ENCODE measurements around the gene TMEM175. TPM values are rescaled to one million over a fixed set of nuclear protein-coding genes. Genes with fewer than 3 reads are reported as not detected.

The TMEM175 gene
- total and polyA plus RNA-seq, 4 donors = 17.4 to 81.3 (median 30.6) TPM

- Histone ChIP-seq H3K27ac (ENCODE audit: low read depth in 1 of 2, low read length in 2 of 2) (no peak overlapping the region), H3K4me3 (ENCODE audit: low read length in 2 of 2) (no peak overlapping the region), H3K9me3 (ENCODE audit: control insufficient read depth, low read length) (no peaks in the 10 kb centered on the region), H3K27me3 (ENCODE audit: control insufficient read depth in 1 of 2, insufficient read depth in 2 of 2, low read length in 1 of 2) (no peaks in the 10 kb centered on the region), H3K4me1 (ENCODE audit: control insufficient read depth in 1 of 2, insufficient read depth in 2 of 2, low read length in 2 of 2) (no peaks in the 10 kb centered on the region), H3K36me3 (ENCODE audit: control insufficient read depth in 1 of 2, insufficient read depth in 2 of 2, low read length in 1 of 2) (no peaks in the 10 kb centered on the region)
- peak; percentile 39 for ATAC-seq (ENCODE audit: low FRiP score)
- DNase-seq = no peak
- 3% methylated on average over 37 to 54 of the region's 54 CpGs for WGBS, 2 donors
- intact Hi-C loops (cut with DNase I) = no loop called here
Measured at GRCh38 chr4:1002131-1002630, 69.9 kb downstream of the TMEM175 start.

GRCh38 chr4:1002631-1003251, 70.5 kb downstream of the TMEM175 start:
- Histone ChIP-seq H3K9me3 (ENCODE audit: control insufficient read depth, low read length) (no peaks in the 10 kb centered on the region), H3K27ac (ENCODE audit: low read depth in 1 of 2, low read length in 2 of 2) (no peak overlapping the region), H3K36me3 (ENCODE audit: control insufficient read depth in 1 of 2, insufficient read depth in 2 of 2, low read length in 1 of 2) (no peaks in the 10 kb centered on the region), H3K4me1 (ENCODE audit: control insufficient read depth in 1 of 2, insufficient read depth in 2 of 2, low read length in 2 of 2) (no peaks in the 10 kb centered on the region), H3K4me3 (ENCODE audit: low read length in 2 of 2) (no peak overlapping the region), H3K27me3 (ENCODE audit: control insufficient read depth in 1 of 2, insufficient read depth in 2 of 2, low read length in 1 of 2) (no peaks in the 10 kb centered on the region)
- intact Hi-C loops (cut with DNase I) = no loop called here
- ATAC-seq (ENCODE audit: low FRiP score) (no peak), DNase-seq (no peak)
- 2 to 3% methylated on average over 29 to 75 of the region's 75 CpGs for WGBS, 2 donors

- ATAC-seq (ENCODE audit: low FRiP score) = peak; percentile 6
Measured at GRCh38 chr4:1003271-1004070, 71.2 kb downstream of the TMEM175 start.

DNA sequence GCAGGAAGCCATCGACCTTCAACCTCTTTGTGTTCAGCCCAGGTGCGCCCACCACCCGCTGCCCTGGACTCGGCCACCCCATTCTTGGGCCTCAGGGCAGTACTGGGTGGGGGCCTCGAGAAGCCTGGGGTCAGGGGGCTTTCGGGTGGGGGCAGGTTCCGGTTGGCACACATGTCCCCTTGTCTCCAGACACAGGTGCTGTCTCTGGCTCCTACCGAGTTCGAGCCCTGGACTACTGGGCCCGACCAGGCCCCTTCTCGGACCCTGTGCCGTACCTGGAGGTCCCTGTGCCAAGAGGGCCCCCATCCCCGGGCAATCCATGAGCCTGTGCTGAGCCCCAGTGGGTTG, 71.8 kb downstream of the TMEM175 start:
- WGBS, 2 donors = 93 to 94% methylated on average over 13 of the region's 13 CpGs
- Histone ChIP-seq H3K4me3 (ENCODE audit: low read length in 2 of 2) (no peak overlapping the region), H3K4me1 (ENCODE audit: control insufficient read depth in 1 of 2, insufficient read depth in 2 of 2, low read length in 2 of 2) (no peaks in the 10 kb centered on the region), H3K36me3 (ENCODE audit: control insufficient read depth in 1 of 2, insufficient read depth in 2 of 2, low read length in 1 of 2) (no peaks in the 10 kb centered on the region), H3K27ac (ENCODE audit: low read depth in 1 of 2, low read length in 2 of 2) (no peak overlapping the region), H3K9me3 (ENCODE audit: control insufficient read depth, low read length) (no peaks in the 10 kb centered on the region), H3K27me3 (ENCODE audit: control insufficient read depth in 1 of 2, insufficient read depth in 2 of 2, low read length in 1 of 2) (no peaks in the 10 kb centered on the region)
- ATAC-seq (ENCODE audit: low FRiP score) (peak; percentile 12), DNase-seq (no peak)
- intact Hi-C loops (cut with DNase I) = no loop called here

More at GRCh38 chr4:1003271-1004070, 71.2 kb downstream of the TMEM175 start:
- DNase-seq = no peak
- Histone ChIP-seq H3K27me3 (ENCODE audit: control insufficient read depth in 1 of 2, insufficient read depth in 2 of 2, low read length in 1 of 2) (no peaks in the 10 kb centered on the region), H3K36me3 (ENCODE audit: control insufficient read depth in 1 of 2, insufficient read depth in 2 of 2, low read length in 1 of 2) (no peaks in the 10 kb centered on the region), H3K4me3 (ENCODE audit: low read length in 2 of 2) (no peak overlapping the region), H3K9me3 (ENCODE audit: control insufficient read depth, low read length) (no peaks in the 10 kb centered on the region), H3K27ac (ENCODE audit: low read depth in 1 of 2, low read length in 2 of 2) (no peak overlapping the region), H3K4me1 (ENCODE audit: control insufficient read depth in 1 of 2, insufficient read depth in 2 of 2, low read length in 2 of 2) (no peaks in the 10 kb centered on the region)
- WGBS, 2 donors = 30 to 38% methylated on average over 47 to 63 of the region's 63 CpGs
- intact Hi-C loops (cut with DNase I) = no loop called here

DNA sequence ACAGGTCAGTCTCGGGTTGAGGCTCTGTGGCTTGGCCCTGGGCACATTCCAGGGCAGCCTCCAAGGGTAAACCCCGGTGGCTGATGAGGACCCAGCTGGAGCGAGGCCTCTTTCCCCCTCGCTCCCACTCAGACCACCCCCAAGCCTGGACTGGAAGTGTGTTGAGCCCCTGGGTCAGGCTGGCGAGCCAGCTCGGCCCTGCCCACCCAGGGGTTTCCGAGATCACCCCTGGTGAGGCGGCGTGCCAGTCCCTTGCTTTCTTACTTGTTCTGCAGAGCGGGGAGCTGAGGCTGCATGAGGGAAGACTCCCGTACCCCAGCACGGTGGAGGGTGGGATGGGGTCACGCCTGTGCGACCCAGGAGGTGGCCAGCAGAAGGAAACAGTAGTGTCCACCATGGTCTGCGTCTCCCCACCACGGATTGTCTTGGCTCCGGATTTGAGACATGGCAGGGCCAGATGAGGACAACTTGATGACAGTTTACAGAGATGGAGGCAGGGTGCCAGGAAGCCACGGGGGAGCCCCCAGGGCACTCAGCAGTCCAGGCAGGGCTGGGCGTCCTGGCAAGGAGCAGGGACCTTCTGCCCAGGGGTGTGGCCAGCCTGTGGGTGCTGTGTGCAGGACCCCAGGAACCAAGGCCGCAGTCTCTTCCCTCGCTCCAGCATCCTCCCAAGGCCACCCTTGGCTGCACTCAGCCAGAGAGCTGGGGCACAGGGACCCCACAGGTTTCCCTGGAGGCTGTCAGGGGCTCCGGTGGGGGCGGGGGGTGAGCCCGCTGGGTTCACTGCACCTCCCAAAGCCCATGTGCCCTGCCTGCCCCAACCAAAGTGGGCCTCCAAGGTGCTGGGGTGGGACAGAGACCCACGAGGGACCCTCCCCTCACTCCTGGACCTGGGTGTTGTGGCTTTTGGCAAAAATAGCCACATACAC, 72.6 kb downstream of the TMEM175 start:
- WGBS, 2 donors = 72 to 74% methylated on average over 25 of the region's 25 CpGs
- Histone ChIP-seq H3K4me3 (ENCODE audit: low read length in 2 of 2) (no peak overlapping the region), H3K36me3 (ENCODE audit: control insufficient read depth in 1 of 2, insufficient read depth in 2 of 2, low read length in 1 of 2) (no peaks in the 10 kb centered on the region), H3K27ac (ENCODE audit: low read depth in 1 of 2, low read length in 2 of 2) (no peak overlapping the region), H3K27me3 (ENCODE audit: control insufficient read depth in 1 of 2, insufficient read depth in 2 of 2, low read length in 1 of 2) (no peaks in the 10 kb centered on the region), H3K4me1 (ENCODE audit: control insufficient read depth in 1 of 2, insufficient read depth in 2 of 2, low read length in 2 of 2) (no peaks in the 10 kb centered on the region), H3K9me3 (ENCODE audit: control insufficient read depth, low read length) (no peaks in the 10 kb centered on the region)
- intact Hi-C loops (cut with DNase I) = loop anchor here (5.0 kb wide), 2 partner anchors 67 to 77 kb away; no protein-coding TSS in a partner anchor
- no peak for ATAC-seq (ENCODE audit: low FRiP score)
- no peak for DNase-seq

- 85 to 91% methylated on average over 5 of the region's 5 CpGs for WGBS, 2 donors
- Histone ChIP-seq H3K36me3 (ENCODE audit: control insufficient read depth in 1 of 2, insufficient read depth in 2 of 2, low read length in 1 of 2) (no peaks in the 10 kb centered on the region), H3K4me1 (ENCODE audit: control insufficient read depth in 1 of 2, insufficient read depth in 2 of 2, low read length in 2 of 2) (no peaks in the 10 kb centered on the region), H3K27me3 (ENCODE audit: control insufficient read depth in 1 of 2, insufficient read depth in 2 of 2, low read length in 1 of 2) (no peaks in the 10 kb centered on the region), H3K4me3 (ENCODE audit: low read length in 2 of 2) (no peak overlapping the region), H3K9me3 (ENCODE audit: control insufficient read depth, low read length) (no peaks in the 10 kb centered on the region), H3K27ac (ENCODE audit: low read depth in 1 of 2, low read length in 2 of 2) (no peak overlapping the region)
- DNase-seq = no peak
- ATAC-seq (ENCODE audit: low FRiP score) = no peak
- intact Hi-C loops (cut with DNase I) = loop anchor here (5.0 kb wide), 2 partner anchors 65 to 75 kb away; no protein-coding TSS in a partner anchor
Measured at GRCh38 chr4:1006856-1007255, 74.6 kb downstream of the TMEM175 start.

Other genes starting within 250 kb of the TMEM175 start
- 10 to 100 TPM; 10.8 to 20.0 TPM for gene SLC49A3, start 243.3 kb upstream of the TMEM175 start, total RNA-seq
- gene SLC49A3, start 243.3 kb upstream of the TMEM175 start, polyA plus RNA-seq = 10 to 100 TPM in 1 of 2 donors, 1 to 10 TPM in 1; 3.0 to 22.9 TPM
- gene PCGF3, start 226.6 kb upstream of the TMEM175 start, total RNA-seq = 10 to 100 TPM; 35.7 to 59.4 TPM
- gene PCGF3, start 226.6 kb upstream of the TMEM175 start, polyA plus RNA-seq = 10 to 100 TPM; 17.7 to 38.3 TPM
- gene CPLX1, start 106.3 kb upstream of the TMEM175 start, total RNA-seq = 10 to 100 TPM in 1 of 2 donors, 1 to 10 TPM in 1; 5.2 to 13.7 TPM
- under 1 TPM; 0.13 to 0.50 TPM for gene CPLX1, start 106.3 kb upstream of the TMEM175 start, polyA plus RNA-seq
- 10 to 100 TPM; 90.8 to 98.0 TPM for gene GAK, start 144 bp upstream of the TMEM175 start, total RNA-seq
- gene GAK, start 144 bp upstream of the TMEM175 start, polyA plus RNA-seq = 100 to 1,000 TPM in 1 of 2 donors, 10 to 100 TPM in 1; 52.0 to 300 TPM
- gene DGKQ, start 41.1 kb downstream of the TMEM175 start, total RNA-seq = 10 to 100 TPM; 11.2 to 14.2 TPM
- gene DGKQ, start 41.1 kb downstream of the TMEM175 start, polyA plus RNA-seq = 10 to 100 TPM in 1 of 2 donors, 1 to 10 TPM in 1; 5.4 to 13.4 TPM
- 10 to 100 TPM; 27.5 to 44.2 TPM for gene IDUA, start 54.6 kb downstream of the TMEM175 start, total RNA-seq
- gene IDUA, start 54.6 kb downstream of the TMEM175 start, polyA plus RNA-seq = 10 to 100 TPM in 1 of 2 donors, 1 to 10 TPM in 1; 5.9 to 42.5 TPM
- under 1 TPM in 1 of 2 donors, not detected in 1; 0.45 TPM for gene SLC26A1, start 60.9 kb downstream of the TMEM175 start, total RNA-seq
- gene SLC26A1, start 60.9 kb downstream of the TMEM175 start, polyA plus RNA-seq = under 1 TPM; 0.38 to 0.87 TPM
- gene FGFRL1, start 79.2 kb downstream of the TMEM175 start, total RNA-seq = 10 to 100 TPM; 28.9 to 32.9 TPM
- gene FGFRL1, start 79.2 kb downstream of the TMEM175 start, polyA plus RNA-seq = 10 to 100 TPM in 1 of 2 donors, 1 to 10 TPM in 1; 6.9 to 19.5 TPM
- gene RNF212, start 181.1 kb downstream of the TMEM175 start, total RNA-seq = 1 to 10 TPM; 1.3 to 8.9 TPM
- under 1 TPM in 1 of 2 donors, not detected in 1; 0.74 TPM for gene RNF212, start 181.1 kb downstream of the TMEM175 start, polyA plus RNA-seq
- gene SPON2, start 240.1 kb downstream of the TMEM175 start, total RNA-seq = 10 to 100 TPM in 1 of 2 donors, 1 to 10 TPM in 1; 5.7 to 40.8 TPM
- gene SPON2, start 240.1 kb downstream of the TMEM175 start, polyA plus RNA-seq = 1 to 10 TPM; 4.9 to 5.4 TPM